Trophoblast cell (in vitro differentiated cells and primary cell): Measurements from ENCODE around the gene SNPH.
A peak's percentile ranks its signal among the peaks of the same experiment; 100 is the strongest.

ENCODE experiments used
- DNase-seq, 2 donors: peaks; one replicate each; pipeline ENCODE4 v3.0.0-alpha.2; 2016
- H2AFZ ChIP-seq: 2 replicates; pipeline ENCODE4 v1.6.1; 2013; ENCODE audit warnings: low read length, moderate library complexity, mild to moderate bottlenecking; ENCODE audit not compliant: insufficient read depth, poor library complexity
- H2AK5ac ChIP-seq: 2 replicates; pipeline ENCODE4 v1.6.1; 2013; ENCODE audit warnings: mild to moderate bottlenecking, low read length
- H2BK120ac ChIP-seq: 2 replicates; pipeline ENCODE4 v1.6.1; 2013; ENCODE audit warnings: low read length, mild to moderate bottlenecking, moderate library complexity; ENCODE audit not compliant: insufficient read depth, poor library complexity
- H2BK12ac ChIP-seq: 2 replicates; pipeline ENCODE4 v1.6.1; 2013; ENCODE audit warnings: mild to moderate bottlenecking, low read length, moderate library complexity
- H2BK5ac ChIP-seq: 2 replicates; pipeline ENCODE4 v1.6.1; 2013; ENCODE audit warnings: low read length, low read depth, moderate library complexity, mild to moderate bottlenecking; ENCODE audit not compliant: poor library complexity
- H3K14ac ChIP-seq: 2 replicates; pipeline ENCODE4 v1.6.1; 2013; ENCODE audit warnings: mild to moderate bottlenecking, low read length
- H3K18ac ChIP-seq: 2 replicates; pipeline ENCODE4 v1.6.1; 2013; ENCODE audit warnings: mild to moderate bottlenecking, low read length
- H3K23ac ChIP-seq: 2 replicates; pipeline ENCODE4 v1.6.1; 2013; ENCODE audit warnings: low read length
- H3K27ac ChIP-seq: 2 replicates; pipeline ENCODE4 v1.5.1; 2013; ENCODE audit warnings: low read depth, mild to moderate bottlenecking, inconsistent platforms, low read length, moderate library complexity
- H3K27me3 ChIP-seq: 2 replicates; pipeline ENCODE4 v1.6.1; 2013; ENCODE audit warnings: inconsistent platforms, mild to moderate bottlenecking, low read length, moderate library complexity; ENCODE audit not compliant: insufficient read depth
- H3K36me3 ChIP-seq, 2 experiments: 1 replicate in 1 of 2; 2 replicates in 1 of 2; pipeline ENCODE4 v1.6.1; 2013; ENCODE audit warnings: low read length in 2 of 2, mild to moderate bottlenecking in 2 of 2, moderate library complexity in 1 of 2; ENCODE audit not compliant: insufficient read depth in 2 of 2, control insufficient read depth in 1 of 2
- H3K4ac ChIP-seq: 2 replicates; pipeline ENCODE4 v1.6.1; 2013; ENCODE audit warnings: low read depth, mild to moderate bottlenecking, low read length, moderate library complexity
- H3K4me1 ChIP-seq, 2 experiments: 1 replicate in 1 of 2; 2 replicates in 1 of 2; pipeline ENCODE4 v1.6.1; 2013; ENCODE audit warnings: low read length in 2 of 2, mild to moderate bottlenecking in 2 of 2, moderate library complexity in 1 of 2; ENCODE audit not compliant: insufficient read depth in 2 of 2, control insufficient read depth in 1 of 2
- H3K4me2 ChIP-seq: 2 replicates; pipeline ENCODE4 v1.6.1; 2013; ENCODE audit warnings: inconsistent platforms, mild to moderate bottlenecking, low read length, moderate library complexity
- H3K4me3 ChIP-seq: 2 replicates; pipeline ENCODE4 v1.5.1; 2013; ENCODE audit warnings: mild to moderate bottlenecking, low read depth, low read length, inconsistent platforms
- H3K79me1 ChIP-seq: one replicate; pipeline ENCODE4 v1.6.1; 2013; ENCODE audit warnings: low read length
- H3K79me2 ChIP-seq: 2 replicates; pipeline ENCODE4 v1.6.1; 2013; ENCODE audit warnings: low read length, mild to moderate bottlenecking; ENCODE audit not compliant: control insufficient read depth, insufficient read depth, poor library complexity
- H3K9ac ChIP-seq: 2 replicates; pipeline ENCODE4 v1.6.1; 2013; ENCODE audit warnings: mild to moderate bottlenecking, low read length
- H3K9me3 ChIP-seq: 2 replicates; pipeline ENCODE4 v1.6.1; 2013; ENCODE audit warnings: low read depth, mild to moderate bottlenecking, control low read depth, inconsistent platforms, low read length; ENCODE audit not compliant: insufficient read depth
- H4K12ac ChIP-seq: 2 replicates; pipeline ENCODE4 v1.6.1; 2013; ENCODE audit warnings: low read depth, mild to moderate bottlenecking, low read length, moderate library complexity
- H4K8ac ChIP-seq: 2 replicates; pipeline ENCODE4 v1.6.1; 2013; ENCODE audit warnings: low read depth, mild to moderate bottlenecking, low read length, moderate library complexity
- H4K91ac ChIP-seq: one replicate; pipeline ENCODE4 v1.6.1; 2013; ENCODE audit warnings: low read depth, mild to moderate bottlenecking, low read length, moderate library complexity
- WGBS: extraction: QIAGEN DNeasy Blood & Tissue Kit; methylation state at CpG from one replicate; pipeline ENCODE4 v1.1.7; 2013; ENCODE audit warnings: missing lambda C conversion rate; ENCODE audit not compliant: insufficient read length, insufficient coverage; ENCODE audit errors: extremely low coverage; 5-methylcytosine and 5-hydroxymethylcytosine counted together

SNPH gene

DNA sequence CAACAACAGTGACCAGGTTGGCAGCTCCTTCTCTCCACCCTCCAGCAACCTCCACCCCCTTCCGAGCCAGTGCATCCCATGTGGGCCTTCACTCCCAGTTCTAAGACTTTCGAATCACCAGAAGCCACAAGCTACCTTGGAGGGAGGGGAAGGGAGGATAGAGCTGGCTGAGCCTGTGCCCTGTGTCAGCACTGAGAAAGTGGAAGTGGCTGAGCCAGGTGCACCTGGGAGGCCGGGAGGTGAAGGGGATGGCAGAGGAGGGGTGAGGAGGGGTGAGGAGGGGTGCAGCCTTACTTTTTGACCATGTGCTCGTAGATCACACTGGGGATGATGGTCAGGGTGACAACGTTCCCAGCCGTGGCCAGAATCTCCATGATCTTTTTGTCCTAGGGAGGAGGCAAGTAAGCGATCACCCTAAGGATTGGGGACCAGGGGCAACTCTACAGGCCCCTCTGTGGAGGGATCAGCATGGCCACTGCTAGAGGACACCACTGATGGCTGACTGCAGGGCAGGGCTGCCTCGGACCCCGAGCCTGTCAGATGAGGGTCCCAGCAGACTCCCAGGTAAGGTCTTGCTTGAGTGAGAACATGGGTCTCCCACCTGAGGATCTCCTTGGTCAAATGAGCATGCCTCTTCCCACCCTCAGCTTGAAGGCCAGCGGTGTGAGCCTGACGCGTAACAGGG, 44.6 kb downstream of the SNPH start:
- Histone ChIP-seq H2BK5ac (no peak overlapping the region), H4K91ac (no peak overlapping the region), H3K27me3 (no peaks in the 10 kb centered on the region), H2BK120ac (no peak overlapping the region), H3K14ac (no peak overlapping the region), H3K4me1 (peaks cover 0 to 3% of the 10 kb centered on the region in 2 experiments), H2AK5ac (no peak overlapping the region), H3K27ac (no peak overlapping the region), H3K4me3 (no peak overlapping the region), H3K4ac (no peak overlapping the region), H3K4me2 (no peak overlapping the region), H2AFZ (no peak overlapping the region), H3K79me1 (no peaks in the 10 kb centered on the region), H3K9ac (no peak overlapping the region), H3K23ac (no peak overlapping the region), H3K79me2 (no peaks in the 10 kb centered on the region), H3K9me3 (peaks cover 2% of the 10 kb centered on the region), H2BK12ac (no peak overlapping the region), H4K12ac (no peak overlapping the region), H4K8ac (no peak overlapping the region), H3K18ac (no peak overlapping the region), H3K36me3 (no peaks in the 10 kb centered on the region)
- no peak for DNase-seq
- no CpG with 5 or more reads among the region's 12 CpGs for WGBS

DNA sequence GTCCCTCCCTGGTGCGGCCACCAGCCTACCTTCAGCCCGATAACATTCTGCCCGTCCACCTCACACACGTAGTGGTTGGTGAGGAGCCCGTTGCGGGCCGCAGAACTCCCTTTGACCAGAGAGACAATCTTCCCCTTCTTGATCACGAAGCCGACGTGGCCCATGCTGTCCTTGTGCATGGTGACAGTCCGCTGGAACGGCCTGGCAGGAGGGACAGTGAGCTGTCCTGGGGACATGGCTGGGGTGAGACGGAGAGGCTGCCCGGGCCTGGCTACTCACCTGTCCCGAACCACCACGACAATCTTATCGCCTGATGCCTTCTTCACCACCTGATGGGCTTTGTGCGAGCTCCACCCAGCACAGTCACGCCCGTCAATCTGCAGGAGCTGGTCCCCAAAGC, 46.2 kb downstream of the SNPH start:
- Histone ChIP-seq H3K79me1 (no peaks in the 10 kb centered on the region), H4K8ac (no peak overlapping the region), H4K12ac (no peak overlapping the region), H3K4me3 (no peak overlapping the region), H3K14ac (no peak overlapping the region), H3K4ac (no peak overlapping the region), H2BK120ac (no peak overlapping the region), H3K4me1 (peaks cover 0 to 3% of the 10 kb centered on the region in 2 experiments), H3K27me3 (no peaks in the 10 kb centered on the region), H3K79me2 (no peaks in the 10 kb centered on the region), H3K9me3 (peaks cover 2% of the 10 kb centered on the region), H3K36me3 (no peaks in the 10 kb centered on the region), H3K23ac (no peak overlapping the region), H3K4me2 (no peak overlapping the region), H2BK12ac (no peak overlapping the region), H3K9ac (no peak overlapping the region), H4K91ac (no peak overlapping the region), H2AK5ac (no peak overlapping the region), H3K18ac (no peak overlapping the region), H2AFZ (no peak overlapping the region), H3K27ac (no peak overlapping the region), H2BK5ac (no peak overlapping the region)
- WGBS: no CpG with 5 or more reads among the region's 20 CpGs
- DNase-seq: no peak

DNA sequence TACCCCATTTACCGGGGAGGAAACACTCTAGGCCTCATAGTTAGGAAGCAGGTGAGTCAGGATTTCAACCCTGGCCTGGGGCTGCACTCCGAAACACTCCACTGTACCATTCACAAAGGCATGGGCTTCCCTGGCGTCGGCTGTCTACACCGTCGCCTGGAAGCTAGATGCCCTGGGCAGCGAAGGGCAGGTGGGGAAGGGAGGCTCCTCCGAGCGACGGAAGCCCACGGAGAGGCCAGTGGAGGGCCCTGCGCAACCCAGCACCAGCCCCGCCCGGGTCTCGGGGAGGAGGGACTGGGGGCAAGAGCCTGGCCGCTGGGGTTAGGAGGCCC, 46.8 kb downstream of the SNPH start:
- no peak overlapping the region for H2BK120ac ChIP-seq
- H3K4me2 ChIP-seq: peak overlapping the region; percentile 60
- peaks cover 0 to 3% of the 10 kb centered on the region in 2 experiments for H3K4me1 ChIP-seq
- no peak overlapping the region for H3K14ac ChIP-seq
- no peak overlapping the region for H3K9ac ChIP-seq
- no peak overlapping the region for H4K8ac ChIP-seq
- no peak overlapping the region for H4K12ac ChIP-seq
- no peak overlapping the region for H4K91ac ChIP-seq
- H2AFZ ChIP-seq: no peak overlapping the region
- no peak overlapping the region for H2BK5ac ChIP-seq
- no peaks in the 10 kb centered on the region for H3K79me2 ChIP-seq
- H3K27me3 ChIP-seq: no peaks in the 10 kb centered on the region
- H3K4me3 ChIP-seq: no peak overlapping the region
- no peak overlapping the region for H3K27ac ChIP-seq
- DNase-seq: no peak
- no peaks in the 10 kb centered on the region for H3K36me3 ChIP-seq
- H2AK5ac ChIP-seq: no peak overlapping the region
- H2BK12ac ChIP-seq: no peak overlapping the region
- no peak overlapping the region for H3K23ac ChIP-seq
- peaks cover 2% of the 10 kb centered on the region for H3K9me3 ChIP-seq
- no CpG with 5 or more reads among the region's 16 CpGs for WGBS
- H3K79me1 ChIP-seq: no peaks in the 10 kb centered on the region
- no peak overlapping the region for H3K4ac ChIP-seq
- H3K18ac ChIP-seq: no peak overlapping the region

DNA sequence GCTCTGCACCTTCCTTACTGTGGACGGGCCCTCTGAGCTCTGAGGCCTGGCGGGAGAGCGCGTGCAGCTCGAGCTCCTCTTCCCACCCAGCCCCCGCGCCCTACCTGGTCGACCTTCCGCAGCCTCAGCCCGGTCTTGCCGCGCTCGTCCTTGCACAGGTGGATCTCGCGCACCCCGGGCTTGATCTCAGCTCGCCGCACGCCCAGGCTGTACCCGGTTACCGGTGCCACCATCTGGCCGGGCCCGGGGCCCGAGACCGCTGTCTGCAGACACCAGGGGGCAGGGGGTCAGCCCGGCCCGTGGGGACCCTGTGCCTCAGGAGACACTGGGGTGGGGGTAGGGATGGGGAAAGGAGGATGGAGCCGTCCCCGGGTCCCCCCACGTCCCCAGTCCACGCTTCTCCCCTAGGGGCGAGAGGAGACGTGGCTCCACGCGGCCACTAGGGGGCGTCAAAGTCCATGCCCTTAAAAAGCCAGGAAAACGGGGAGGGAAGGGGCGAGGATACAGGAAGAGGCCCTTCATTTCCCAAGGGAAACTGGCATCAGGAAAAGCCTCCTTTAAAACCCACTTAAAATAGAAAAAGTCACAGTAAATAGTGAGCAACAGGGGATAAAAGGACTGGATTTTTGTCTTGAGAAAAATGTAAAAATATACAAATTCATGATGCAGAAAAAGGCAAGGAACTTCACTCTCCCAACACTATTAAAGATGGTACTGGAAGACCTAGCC, 47.3 kb downstream of the SNPH start:
- no peak overlapping the region for H3K23ac ChIP-seq
- no peaks in the 10 kb centered on the region for H3K36me3 ChIP-seq
- H3K4me1 ChIP-seq: peaks cover 0 to 3% of the 10 kb centered on the region in 2 experiments

More for the DNA sequence above, 47.3 kb downstream of the SNPH start:
- Histone ChIP-seq H2AFZ (peak overlapping the region; percentile 2), H3K27me3 (no peaks in the 10 kb centered on the region), H2BK12ac (no peak overlapping the region), H4K91ac (no peak overlapping the region), H3K9me3 (peaks cover 2% of the 10 kb centered on the region), H3K27ac (no peak overlapping the region), H3K79me1 (no peaks in the 10 kb centered on the region), H3K18ac (no peak overlapping the region), H3K9ac (no peak overlapping the region), H3K4me3 (no peak overlapping the region), H4K8ac (no peak overlapping the region), H3K79me2 (no peaks in the 10 kb centered on the region), H2BK5ac (no peak overlapping the region), H3K14ac (no peak overlapping the region), H3K4me2 (peak overlapping the region; percentile 60), H2BK120ac (no peak overlapping the region), H2AK5ac (no peak overlapping the region), H3K4ac (no peak overlapping the region), H4K12ac (no peak overlapping the region)
- DNase-seq: peak; percentile 28 to 82
- no CpG with 5 or more reads among the region's 38 CpGs for WGBS
